Gastrocnemius medialis (tissue), 4 donors: ENCODE results near the gene CIAO3. TPM values are rescaled to one million over a fixed set of nuclear protein-coding genes. Genes with fewer than 3 reads are reported as not detected.
"Not testable (repeated sequence)": the region's sequence is repeated elsewhere in the genome, so short reads cannot be mapped to it uniquely, and the experiment has no call there.

Experiments
- ATAC-seq, 2 donors: fragments of 150-250 bp; one replicate each; pipeline ENCODE4 v1.9.1; 2016
- DNase-seq, 2 donors: peaks; one replicate each; pipeline ENCODE4 v3.0.0-alpha.2; 2019
- H3K27ac ChIP-seq, 4 donors: fragments of 200-600 bp; sonication (generic); 1 replicate in 1 of 4; 2 replicates in 3 of 4; pipeline ENCODE4 v1.5.1; 2016 to 2018; ENCODE audit warnings: mild to moderate bottlenecking in 2 of 4, moderate library complexity in 1 of 4
- H3K27me3 ChIP-seq, 3 donors: fragments of 200-600 bp; sonication (generic) in 2 of 3; 1 replicate in 1 of 3; 2 replicates in 2 of 3; pipeline versions ENCODE4 v1.5.1 to v1.6.0; 2016 to 2019; ENCODE audit warnings: mild to moderate bottlenecking in 1 of 3, moderate library complexity in 1 of 3
- H3K36me3 ChIP-seq, 2 donors: fragments of 200-600 bp; sonication (generic) in 1 of 2; one replicate each; pipeline ENCODE4 v1.5.1; 2017 to 2018
- H3K4me1 ChIP-seq, 2 donors: fragments of 200-600 bp; sonication (generic) in 1 of 2; one replicate each; pipeline ENCODE4 v1.5.1; 2016 to 2017; ENCODE audit warnings: mild to moderate bottlenecking in 2 of 2
- H3K4me3 ChIP-seq, 4 donors: fragments of 200-600 bp; sonication (generic) in 3 of 4; 1 replicate in 1 of 4; 2 replicates in 3 of 4; pipeline ENCODE4 v1.5.1; 2016 to 2019; ENCODE audit warnings: mild to moderate bottlenecking in 2 of 4
- H3K9me3 ChIP-seq, 3 donors: fragments of 200-600 bp; sonication (generic) in 2 of 3; 1 replicate in 1 of 3; 2 replicates in 2 of 3; pipeline ENCODE4 v1.5.1; 2016 to 2019
- POLR2A ChIP-seq, 2 donors: fragments of 450-650 bp; IDR thresholded peaks; one replicate each; pipeline ENCODE4 v1.6.1; 2017; ENCODE audit warnings: antibody characterized with exemption in 2 of 2, mild to moderate bottlenecking in 2 of 2, moderate library complexity in 2 of 2
- in situ Hi-C, 4 donors: fragments of 200-750 bp; cut with MboI; loops; one replicate each; pipeline versions ENCODE4 v1.15.0 to v1.8.0; 2017; ENCODE audit warnings: low sequenced_read_pairs in 4 of 4
- intact Hi-C: fragments of 100-400 bp; cut with DNase I; formaldehyde crosslinking; loops from one replicate; pipeline ENCODE4 v1.15.1; 2023; ENCODE audit warnings: low total_unique reads
- total RNA-seq, 4 donors: library from RNA; depleted of rRNA; stranded (reverse); fragments of >200 nt; gene quantifications; one replicate each; pipeline versions ENCODE4 v1.1.0 to v1.2.3, GENCODE V29; 2016
- TF ChIP-seq, protein P1 (sequence below), 5 experiments: fragments of 450-650 bp in 3 of 5; fragments of 200-600 bp in 2 of 5; sonication (generic) in 2 of 5; IDR thresholded peaks in 4 of 5; conservative IDR thresholded peaks in 1 of 5; 1 replicate in 4 of 5; 2 replicates in 1 of 5; pipeline ENCODE4 v1.5.1; 2016 to 2019; ENCODE audit warnings: antibody characterized with exemption in 5 of 5, mild to moderate bottlenecking in 3 of 5, moderate library complexity in 3 of 5

The CIAO3 gene
- total RNA-seq, 4 donors from 2014 or later: 16.1 to 48.5 (median 21.6) TPM

DNA sequence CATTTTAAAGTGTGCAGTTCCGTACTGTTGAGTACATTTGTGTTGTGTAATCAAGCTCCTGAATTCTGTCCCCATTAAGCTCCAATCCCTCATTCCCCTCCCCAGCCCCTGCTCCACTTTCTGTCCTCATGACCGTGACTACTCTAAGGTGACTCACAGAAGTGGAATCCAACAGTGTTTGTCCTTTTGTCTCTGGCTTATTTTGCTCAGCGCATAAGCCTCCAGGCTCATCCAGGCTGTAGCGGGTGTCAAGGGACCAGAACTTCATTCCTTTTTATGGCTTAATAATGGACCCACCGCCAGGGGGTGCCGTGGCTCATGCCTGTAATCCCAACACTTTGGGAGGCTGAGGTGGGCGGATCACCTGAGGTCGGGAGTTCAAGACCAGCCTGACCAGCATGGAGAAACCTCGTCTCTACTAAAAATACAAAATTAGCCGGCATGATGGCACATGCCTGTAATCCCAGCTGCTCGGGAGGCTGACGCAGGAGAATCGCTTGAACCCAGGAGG lies 28.0 kb downstream of the CIAO3 start:
- peaks cover 35 to 37% (median 37%) of the 10 kb centered on the region in 3 donors for H3K27me3 ChIP-seq
- in situ Hi-C loops, intact Hi-C loops: not testable (repeated sequence)

DNA sequence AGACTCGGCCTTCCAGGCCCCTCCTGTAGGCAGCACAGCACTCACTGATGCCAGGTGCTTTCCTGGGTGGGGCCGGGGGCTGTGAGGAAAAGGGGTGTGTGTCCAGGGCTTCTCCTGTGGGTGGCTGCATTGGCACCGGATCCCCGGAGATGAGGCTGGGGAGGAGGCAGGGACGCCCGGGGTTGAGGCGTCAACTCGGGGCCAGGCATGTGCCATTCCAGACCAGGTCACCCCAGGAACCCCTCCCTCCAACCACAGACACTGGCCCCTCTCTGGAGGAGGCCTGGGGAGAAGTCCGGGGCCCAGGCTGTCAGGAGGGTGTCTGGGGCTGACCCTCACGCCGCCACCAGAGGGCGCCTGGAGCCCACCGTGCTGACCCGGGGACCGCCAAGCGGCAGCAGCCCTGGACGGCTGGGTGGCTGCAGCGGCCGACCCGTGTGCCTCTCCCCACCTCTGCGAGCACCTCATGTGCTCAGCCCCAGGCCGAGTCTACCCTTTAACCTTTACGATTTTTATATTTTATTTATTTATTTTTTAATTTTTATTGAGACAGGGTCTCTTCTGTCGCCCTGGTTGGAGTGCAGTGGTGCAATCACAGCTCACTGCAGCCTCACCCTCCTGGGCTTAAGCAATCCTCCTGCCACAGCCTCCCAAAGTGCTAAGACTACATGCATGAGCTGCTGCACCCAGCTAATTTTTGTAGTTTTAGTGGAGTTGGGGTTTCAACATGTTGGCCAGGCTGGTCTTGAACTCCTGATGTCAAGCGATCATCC lies 29.1 kb downstream of the CIAO3 start:
- peak in 1 of 2 donors; percentile 46 for ATAC-seq
- no peaks in the 10 kb centered on the region for H3K36me3 ChIP-seq
- TF ChIP-seq, protein P1, sequence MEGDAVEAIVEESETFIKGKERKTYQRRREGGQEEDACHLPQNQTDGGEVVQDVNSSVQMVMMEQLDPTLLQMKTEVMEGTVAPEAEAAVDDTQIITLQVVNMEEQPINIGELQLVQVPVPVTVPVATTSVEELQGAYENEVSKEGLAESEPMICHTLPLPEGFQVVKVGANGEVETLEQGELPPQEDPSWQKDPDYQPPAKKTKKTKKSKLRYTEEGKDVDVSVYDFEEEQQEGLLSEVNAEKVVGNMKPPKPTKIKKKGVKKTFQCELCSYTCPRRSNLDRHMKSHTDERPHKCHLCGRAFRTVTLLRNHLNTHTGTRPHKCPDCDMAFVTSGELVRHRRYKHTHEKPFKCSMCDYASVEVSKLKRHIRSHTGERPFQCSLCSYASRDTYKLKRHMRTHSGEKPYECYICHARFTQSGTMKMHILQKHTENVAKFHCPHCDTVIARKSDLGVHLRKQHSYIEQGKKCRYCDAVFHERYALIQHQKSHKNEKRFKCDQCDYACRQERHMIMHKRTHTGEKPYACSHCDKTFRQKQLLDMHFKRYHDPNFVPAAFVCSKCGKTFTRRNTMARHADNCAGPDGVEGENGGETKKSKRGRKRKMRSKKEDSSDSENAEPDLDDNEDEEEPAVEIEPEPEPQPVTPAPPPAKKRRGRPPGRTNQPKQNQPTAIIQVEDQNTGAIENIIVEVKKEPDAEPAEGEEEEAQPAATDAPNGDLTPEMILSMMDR (IDR thresholded peaks at IDR 0.05 in 4 of 5, conservative IDR thresholded peaks at IDR 0.05 in 1 of 5): peak; percentile 73 to 95 (median 94)
- no peak for TF ChIP-seq POLR2A (IDR thresholded peaks at IDR 0.05)
- in situ Hi-C loops (no loop called here), intact Hi-C loops (loop anchor here (1.0 kb wide), 2 partner anchors 30 to 74 kb away; no protein-coding TSS in a partner anchor)
- no peak overlapping the region for H3K27ac ChIP-seq
- peaks cover 43 to 45% (median 44%) of the 10 kb centered on the region in 3 donors for H3K27me3 ChIP-seq
- H3K4me1 ChIP-seq: peaks cover 11 to 14% of the 10 kb centered on the region in 2 donors
- H3K9me3 ChIP-seq: no peaks in the 10 kb centered on the region
- no peak overlapping the region for H3K4me3 ChIP-seq
- DNase-seq: peak; percentile 37 to 60

More for the DNA sequence above, 28.0 kb downstream of the CIAO3 start:
- ATAC-seq, H3K36me3 ChIP-seq, DNase-seq, H3K27ac ChIP-seq, H3K4me3 ChIP-seq, H3K9me3 ChIP-seq: not testable (repeated sequence)
- peaks cover 11 to 15% of the 10 kb centered on the region in 2 donors for H3K4me1 ChIP-seq
- TF ChIP-seq, protein P1 (IDR thresholded peaks at IDR 0.05 in 4 of 5, conservative IDR thresholded peaks at IDR 0.05 in 1 of 5): peak in 2 of 5 experiments; percentile 25 to 28

DNA sequence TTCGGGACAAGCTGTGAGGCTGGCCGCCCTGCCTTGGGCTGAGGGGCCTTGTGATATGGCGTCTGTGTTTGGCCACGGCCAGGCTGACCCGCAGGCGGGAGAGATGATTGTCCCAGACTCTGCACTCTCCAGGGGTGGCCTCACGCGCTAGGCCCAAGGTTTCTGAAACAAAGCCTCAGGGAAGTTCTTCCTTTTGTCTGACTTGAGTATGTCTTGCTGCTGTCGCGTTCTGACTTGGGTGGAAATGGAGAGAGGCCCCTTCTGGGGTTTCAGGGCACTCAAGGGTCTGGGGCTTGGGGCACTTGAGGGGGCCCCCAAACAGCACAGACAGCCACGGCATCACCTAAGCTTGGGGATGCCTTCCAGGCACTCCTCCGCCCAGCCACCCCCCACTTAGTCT lies 29.7 kb downstream of the CIAO3 start:
- intact Hi-C loops: loop anchor here (1.0 kb wide), 2 partner anchors 30 to 74 kb away; no protein-coding TSS in a partner anchor
- ATAC-seq (no peak), DNase-seq (no peak)
- Histone ChIP-seq H3K27ac (no peak overlapping the region), H3K4me3 (no peak overlapping the region), H3K9me3 (no peaks in the 10 kb centered on the region), H3K36me3 (no peaks in the 10 kb centered on the region), H3K4me1 (peaks cover 8 to 11% of the 10 kb centered on the region in 2 donors), H3K27me3 (peaks cover 49 to 52% (median 50%) of the 10 kb centered on the region in 3 donors)
- TF ChIP-seq, protein P1 (IDR thresholded peaks at IDR 0.05 in 4 of 5, conservative IDR thresholded peaks at IDR 0.05 in 1 of 5): no peak
- TF ChIP-seq POLR2A (IDR thresholded peaks at IDR 0.05): no peak
- in situ Hi-C loops: no loop called here

DNA sequence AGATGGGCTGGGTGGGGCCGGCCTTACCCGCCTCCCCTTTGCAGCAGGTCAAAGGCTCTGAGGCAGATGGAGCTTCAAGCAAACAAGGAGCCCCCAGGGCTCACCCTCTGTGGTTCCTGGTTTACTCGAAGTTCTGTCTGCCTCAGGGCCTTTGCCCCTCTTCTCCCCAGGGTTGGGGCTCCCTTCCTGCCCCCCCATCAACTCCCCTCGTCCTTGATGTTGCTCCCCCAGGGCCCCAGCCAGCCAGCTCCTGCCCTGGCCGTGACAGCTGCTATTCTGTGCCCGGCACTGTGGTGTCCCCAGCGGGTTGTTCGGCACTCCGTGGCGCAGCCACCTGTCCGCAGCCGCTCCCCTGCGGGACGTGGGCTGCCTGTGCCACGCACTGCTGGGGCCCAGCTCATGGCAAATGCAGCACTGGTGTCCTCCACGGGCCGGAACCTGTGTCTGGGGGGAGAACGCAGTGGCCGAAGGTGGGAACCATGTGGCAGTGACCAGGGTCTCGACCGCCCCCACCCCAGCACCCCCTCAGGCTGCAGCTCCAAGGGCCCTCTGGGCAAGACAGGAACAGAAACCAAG lies 30.2 kb downstream of the CIAO3 start:
- Histone ChIP-seq H3K27me3 (peaks cover 49 to 53% (median 51%) of the 10 kb centered on the region in 3 donors), H3K4me3 (no peak overlapping the region), H3K27ac (no peak overlapping the region), H3K36me3 (no peaks in the 10 kb centered on the region), H3K4me1 (peaks cover 3 to 7% of the 10 kb centered on the region in 2 donors), H3K9me3 (no peaks in the 10 kb centered on the region)
- ATAC-seq: no peak
- TF ChIP-seq, protein P1 (IDR thresholded peaks at IDR 0.05 in 4 of 5, conservative IDR thresholded peaks at IDR 0.05 in 1 of 5): no peak
- TF ChIP-seq POLR2A (IDR thresholded peaks at IDR 0.05): no peak
- in situ Hi-C loops: no loop called here
- intact Hi-C loops: loop anchor here (1.0 kb wide), 2 partner anchors 31 to 75 kb away; no protein-coding TSS in a partner anchor
- no peak for DNase-seq
